Cardiac muscle cell (in vitro differentiated cells and primary cell): ENCODE data around the gene PIK3CA. TPM values are rescaled to one million over a fixed set of nuclear protein-coding genes. Genes with fewer than 3 reads are reported as not detected.
"Not testable (repeated sequence)": the region's sequence is repeated elsewhere in the genome, so short reads cannot be mapped to it uniquely, and the experiment has no call there.

ENCODE experiments used
- DNase-seq, 2 donors: peaks; one replicate each; pipeline versions ENCODE4 v3.0.0 to v3.0.0-alpha.2; 2010 to 2017; ENCODE audit warnings: low read depth in 1 of 2, low spot score in 1 of 2
- H3K27ac ChIP-seq: fragments of 200-600 bp; sonication (generic); 2 replicates; pipeline ENCODE4 v1.5.1; 2016
- H3K27me3 ChIP-seq: fragments of 200-600 bp; sonication (generic); 2 replicates; pipeline ENCODE4 v1.6.0; 2016; ENCODE audit warnings: control low read depth
- H3K36me3 ChIP-seq: fragments of 200-600 bp; sonication (generic); 2 replicates; pipeline ENCODE4 v1.5.1; 2016; ENCODE audit warnings: control low read depth
- H3K4me1 ChIP-seq: fragments of 200-600 bp; sonication (generic); 2 replicates; pipeline ENCODE4 v1.8.1; 2017; ENCODE audit warnings: low read depth, mild to moderate bottlenecking, mixed run types
- H3K4me3 ChIP-seq: fragments of 200-600 bp; sonication (generic); 2 replicates; pipeline ENCODE4 v1.5.1; 2016; ENCODE audit warnings: mild to moderate bottlenecking
- H3K9me3 ChIP-seq: fragments of 200-600 bp; sonication (generic); 2 replicates; pipeline ENCODE4 v1.5.1; 2017; ENCODE audit warnings: low read depth, mild to moderate bottlenecking, control low read depth
- CTCF ChIP-seq: IDR thresholded peaks from 2 replicates; pipeline ENCODE4 v1.5.1; 2012; ENCODE audit warnings: low read depth, mild to moderate bottlenecking, low read length
- polyA plus RNA-seq: library from polyadenylated mRNA; unstranded; fragments of >200 nt; fragmentation: Nextera tagmentation; extraction: Ambion mirVana; gene quantifications from 2 replicates; pipeline ENCODE4 v1.2.1, GENCODE V29; 2016
- total RNA-seq: library from RNA; depleted of rRNA; stranded (reverse); fragments of >200 nt; gene quantifications from 2 replicates; pipeline ENCODE4 v1.2.3, GENCODE V29; 2016

Gene PIK3CA
- total and polyA plus RNA-seq, 2 experiments from 2014 or later: 6.1 to 13.0 TPM

GRCh38 chr3:179196700-179197099 lies 48.5 kb downstream of the PIK3CA start:
- Histone ChIP-seq H3K27me3 (no peaks in the 10 kb centered on the region), H3K27ac (no peak overlapping the region), H3K9me3 (no peaks in the 10 kb centered on the region), H3K4me3 (no peak overlapping the region), H3K4me1 (peaks cover 16% of the 10 kb centered on the region), H3K36me3 (no peaks in the 10 kb centered on the region)
- TF ChIP-seq CTCF: no peak
- no peak for DNase-seq

- no peak for DNase-seq
- Histone ChIP-seq H3K27ac (no peak overlapping the region), H3K36me3 (no peaks in the 10 kb centered on the region), H3K4me3 (no peak overlapping the region), H3K27me3 (no peaks in the 10 kb centered on the region), H3K9me3 (no peaks in the 10 kb centered on the region), H3K4me1 (no peaks in the 10 kb centered on the region)
- no peak for TF ChIP-seq CTCF
These were observed 52.6 kb downstream of the PIK3CA start for GRCh38 chr3:179200790-179201189.

GRCh38 chr3:179215550-179215949 lies 67.4 kb downstream of the PIK3CA start:
- not testable (repeated sequence) for H3K4me1 ChIP-seq, H3K4me3 ChIP-seq, H3K27ac ChIP-seq, H3K27me3 ChIP-seq, H3K9me3 ChIP-seq
- DNase-seq: peak in 1 of 2 donors; percentile 62
- peaks cover 11% of the 10 kb centered on the region for H3K36me3 ChIP-seq

GRCh38 chr3:179218213-179218612 lies 70.1 kb downstream of the PIK3CA start:
- not testable (repeated sequence) for H3K9me3 ChIP-seq, DNase-seq, H3K4me1 ChIP-seq, H3K36me3 ChIP-seq, H3K4me3 ChIP-seq, H3K27ac ChIP-seq, H3K27me3 ChIP-seq

- Histone ChIP-seq H3K27ac (no peak overlapping the region), H3K27me3 (no peaks in the 10 kb centered on the region), H3K36me3 (peaks cover 8% of the 10 kb centered on the region), H3K4me1 (peaks cover 5% of the 10 kb centered on the region), H3K4me3 (no peak overlapping the region), H3K9me3 (no peaks in the 10 kb centered on the region)
- DNase-seq: no peak
- no peak for TF ChIP-seq CTCF
These were observed 75.4 kb downstream of the PIK3CA start for GRCh38 chr3:179223548-179223947.

- Histone ChIP-seq H3K4me1 (peaks cover 5% of the 10 kb centered on the region), H3K9me3 (no peaks in the 10 kb centered on the region), H3K36me3 (peaks cover 8% of the 10 kb centered on the region), H3K27me3 (no peaks in the 10 kb centered on the region), H3K27ac (no peak overlapping the region), H3K4me3 (no peak overlapping the region)
- DNase-seq: no peak
- TF ChIP-seq CTCF: no peak
These were observed 76.4 kb downstream of the PIK3CA start for GRCh38 chr3:179224584-179224983.

- Histone ChIP-seq H3K27ac (no peak overlapping the region), H3K9me3 (no peaks in the 10 kb centered on the region), H3K4me1 (peaks cover 5% of the 10 kb centered on the region), H3K4me3 (no peak overlapping the region), H3K36me3 (peaks cover 7% of the 10 kb centered on the region), H3K27me3 (no peaks in the 10 kb centered on the region)
- no peak for TF ChIP-seq CTCF
- no peak for DNase-seq
These were observed 79.2 kb downstream of the PIK3CA start for GRCh38 chr3:179227349-179227748.
